AG04450 (cell line): ENCODE measurements around the gene GAGE12J. TPM values are rescaled to one million over a fixed set of nuclear protein-coding genes. Genes with fewer than 3 reads are reported as not detected.
"Not testable (repeated sequence)": the region's sequence is repeated elsewhere in the genome, so short reads cannot be mapped to it uniquely, and the experiment has no call there.

Experiments used
- CTCF ChIA-PET: fragments of 300-600, 350-600 bp; formaldehyde crosslinking; extraction: SDS; loops from one replicate; lab custom pipeline; 2022; ENCODE audit warnings: antibody characterized with exemption, inconsistent platforms; lab: Charles Lee
- POLR2A ChIA-PET: fragments of 350-600 bp; formaldehyde crosslinking; extraction: SDS; loops from one replicate; lab custom pipeline; 2021; ENCODE audit warnings: antibody characterized with exemption, inconsistent platforms; lab: Yijun Ruan, JAX
- DNase-seq: peaks from one replicate; pipeline ENCODE4 v3.0.0-alpha.2; 2011; ENCODE audit warnings: low read depth, low spot score
- H3K27ac ChIP-seq: one replicate; pipeline ENCODE4 v1.5.1; 2012; ENCODE audit warnings: low read depth, low read length, control low read depth
- H3K27me3 ChIP-seq: one replicate; pipeline ENCODE4 v1.6.0; 2012; ENCODE audit warnings: low read length; ENCODE audit not compliant: control insufficient read depth, insufficient read depth
- H3K4me3 ChIP-seq: 2 replicates; pipeline ENCODE4 v1.5.1; 2011; ENCODE audit warnings: mild to moderate bottlenecking, low read depth, low read length, control low read depth
- H3K9me3 ChIP-seq: 2 replicates; pipeline ENCODE4 v1.5.1; 2012; ENCODE audit warnings: low read length; ENCODE audit not compliant: control insufficient read depth, insufficient read depth
- CTCF ChIP-seq: IDR thresholded peaks from 2 replicates; pipeline ENCODE4 v1.5.1; 2011; ENCODE audit warnings: low read depth, low read length, control low read depth, inconsistent platforms
- polyA plus RNA-seq: library from polyadenylated mRNA; depleted of rRNA; stranded (reverse); fragments of >200 nt; gene quantifications from 2 replicates; pipeline ENCODE4 v1.2.3, GENCODE V29; 2011

Gene GAGE12J
- polyA plus RNA-seq, 1 experiment, result not detected

GRCh38 chrX:49292400-49293362, 29.2 kb upstream of the GAGE12J start:
- POLR2A ChIA-PET, result interaction anchor here (0.6 kb wide), 1 partner anchor 9 kb away, joined by 3 read pairs; no protein-coding TSS in a partner anchor
- CTCF ChIA-PET, result interaction anchor here (0.6 to 2.1 kb wide), 5 partner anchors 9 to 586 kb away, joined by 3 to 5 read pairs (median 4); partner anchors contain the start of gene USP27X
- no peak for TF ChIP-seq CTCF

GRCh38 chrX:49299293-49299692, 22.5 kb upstream of the GAGE12J start:
- POLR2A ChIA-PET, result interaction anchor here (0.6 kb wide), 1 partner anchor 59 kb away, joined by 8 read pairs; no protein-coding TSS in a partner anchor
- CTCF ChIA-PET, DNase-seq, H3K9me3 ChIP-seq, H3K27ac ChIP-seq, H3K27me3 ChIP-seq, H3K4me3 ChIP-seq: not testable (repeated sequence)

More at GRCh38 chrX:49292400-49293362, 29.2 kb upstream of the GAGE12J start:
- H3K27ac ChIP-seq, result no peak overlapping the region
- DNase-seq, result no peak
- no peak overlapping the region for H3K4me3 ChIP-seq
- H3K27me3 ChIP-seq, result no peaks in the 10 kb centered on the region
- H3K9me3 ChIP-seq, result no peaks in the 10 kb centered on the region

DNA sequence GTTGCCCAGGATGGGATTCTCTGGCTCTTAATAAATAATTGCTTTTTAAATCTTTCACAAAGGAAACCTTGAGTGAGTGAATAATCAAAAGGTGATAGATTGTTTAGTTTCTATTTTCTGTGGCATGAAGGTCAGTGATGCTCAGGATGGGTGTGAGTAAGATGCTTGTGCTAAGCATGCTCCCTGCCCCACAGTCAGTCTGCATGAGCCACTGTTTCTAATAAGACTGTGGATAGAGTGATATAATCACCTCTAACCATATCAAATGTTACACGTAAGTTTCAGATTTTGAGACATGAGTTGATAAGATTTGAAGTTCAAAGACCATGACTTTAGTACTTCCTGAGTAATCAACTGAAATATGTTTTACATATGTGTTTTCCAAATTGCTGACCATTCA, 21.1 kb upstream of the GAGE12J start:
- no peak overlapping the region for H3K4me3 ChIP-seq
- CTCF ChIA-PET, result no interaction called here

GRCh38 chrX:49303346-49303745, 18.5 kb upstream of the GAGE12J start, which contains the start of gene GAGE10:
Gene GAGE10, plus strand, starts transcription at chrX:49303646. Its CDS starts 1,214 bp downstream, at chrX:49304860.
- Histone ChIP-seq H3K4me3 (no peak within 1 kb of the TSS), H3K27ac (no peak within 1 kb of the TSS), H3K27me3 (no peaks in the 10 kb centered on the region), H3K9me3 (no peaks in the 10 kb centered on the region)
- ChIA-PET POLR2A (no interaction called here), CTCF (no interaction called here)
- no peak for DNase-seq
- TF ChIP-seq CTCF, result no peak

More for the DNA sequence above, 21.1 kb upstream of the GAGE12J start:
- no peak for DNase-seq
- POLR2A ChIA-PET, result no interaction called here
- H3K9me3 ChIP-seq, result no peaks in the 10 kb centered on the region
- no peak for TF ChIP-seq CTCF
- H3K27me3 ChIP-seq, result no peaks in the 10 kb centered on the region
- no peak overlapping the region for H3K27ac ChIP-seq

DNA sequence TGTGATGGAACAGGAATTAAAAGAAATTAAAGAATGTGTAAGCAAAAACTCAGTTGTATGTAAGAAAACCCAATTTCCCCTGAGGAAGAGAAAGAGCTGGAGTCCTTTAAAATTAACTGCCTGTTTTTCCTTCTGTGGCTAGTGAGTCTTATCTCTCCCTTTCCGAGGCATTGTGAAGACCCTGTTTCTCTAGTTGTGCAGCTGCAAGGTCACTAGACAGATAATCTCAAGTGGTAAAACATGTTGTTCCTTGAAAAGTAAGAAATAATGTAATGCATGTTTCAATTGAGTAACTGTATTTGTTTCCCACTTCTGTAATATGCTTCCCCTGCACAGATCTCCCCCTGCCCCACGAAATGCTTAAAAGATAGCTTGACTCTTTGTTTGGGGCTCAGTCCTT, 14.1 kb upstream of the GAGE12J start:
- CTCF ChIA-PET, H3K9me3 ChIP-seq, DNase-seq, H3K4me3 ChIP-seq, POLR2A ChIA-PET, H3K27me3 ChIP-seq, H3K27ac ChIP-seq: not testable (repeated sequence)
